Measurements from ENCODE around the gene DLGAP4.

- no peak for TF ChIP-seq BHLHE40 (IDR thresholded peaks at IDR 0.05; ENCODE audit: borderline replicate concordance)
- no peak for TF ChIP-seq ARNT (IDR thresholded peaks at IDR 0.05)
- TF ChIP-seq L3MBTL2 (conservative IDR thresholded peaks at IDR 0.05) = no peak
- TF ChIP-seq CTBP1 (IDR thresholded peaks at IDR 0.05; ENCODE audit: borderline replicate concordance) = no peak
- TF ChIP-seq SUZ12 (IDR thresholded peaks at IDR 0.05) = no peak
- no peak for TF ChIP-seq NFRKB (IDR thresholded peaks at IDR 0.05)
- TF ChIP-seq PKNOX1 (IDR thresholded peaks at IDR 0.05) = no peak
- no peak for TF ChIP-seq FOXK2 (IDR thresholded peaks at IDR 0.05)
- no peak for TF ChIP-seq FOXM1 (IDR thresholded peaks at IDR 0.05; ENCODE audit: borderline replicate concordance)
- no peak for TF ChIP-seq TARDBP (IDR thresholded peaks at IDR 0.05)
- TF ChIP-seq SP1 (IDR thresholded peaks at IDR 0.05) = no peak
- no peak for TF ChIP-seq ZNF384 (IDR thresholded peaks at IDR 0.05)
- TF ChIP-seq ELF4 (IDR thresholded peaks at IDR 0.05) = no peak
- TF ChIP-seq FOXA1 (IDR thresholded peaks at IDR 0.05) = no peak
These were observed 31.0 kb downstream of the DLGAP4 start for GRCh38 chr20:36336954-36337704.
